WTC11 (cell line): ENCODE results near the gene STK26. TPM values are rescaled to one million over a fixed set of nuclear protein-coding genes. Genes with fewer than 3 reads are reported as not detected.
A peak's percentile ranks its signal among the peaks of the same experiment; 100 is the strongest.

ENCODE experiments used
- ATAC-seq: fragments of 200-7000 bp; cut with Tn5 transposase; 2 replicates; pipeline ENCODE4 v1.10.0; 2021; ENCODE audit warnings: mild to moderate bottlenecking, moderate library complexity
- CTCF ChIA-PET: fragments of 300-600 bp; sonication (Branson Sonifier 250); formaldehyde crosslinking; loops from one replicate; lab custom pipeline; 2021; ENCODE audit warnings: antibody characterized with exemption; lab: Charles Lee
- POLR2A ChIA-PET: fragments of 350-600 bp; sonication (Branson Sonifier 250); formaldehyde crosslinking; loops from one replicate; lab custom pipeline; 2021; ENCODE audit warnings: antibody characterized with exemption; lab: Charles Lee
- DNase-seq: peaks from one replicate; pipeline ENCODE4 v3.0.0; 2021; ENCODE audit warnings: low spot score
- H3K27ac Mint-ChIP-seq: 2 replicates; pipeline ENCODE4 v1.8.0; 2021; ENCODE audit warnings: mixed read lengths
- H3K27me3 Mint-ChIP-seq: 2 replicates; pipeline ENCODE4 v1.8.0; 2021; ENCODE audit warnings: low read depth, mild to moderate bottlenecking, moderate library complexity, mixed read lengths
- H3K36me3 Mint-ChIP-seq: 2 replicates; pipeline ENCODE4 v1.8.0; 2021; ENCODE audit warnings: mixed read lengths
- H3K4me1 Mint-ChIP-seq: 2 replicates; pipeline ENCODE4 v1.8.0; 2022; ENCODE audit warnings: mixed read lengths
- H3K4me3 Mint-ChIP-seq: 2 replicates; pipeline ENCODE4 v1.8.0; 2021; ENCODE audit warnings: mild to moderate bottlenecking, moderate library complexity, mixed read lengths
- H3K9me3 Mint-ChIP-seq: 2 replicates; pipeline ENCODE4 v1.8.0; 2021; ENCODE audit warnings: mixed read lengths
- CREB1 ChIP-seq: sonication (generic); formaldehyde crosslinking; IDR thresholded peaks from 2 replicates; pipeline ENCODE4 v1.8.0; 2023; ENCODE audit warnings: mild to moderate bottlenecking, missing genetic modification reagents
- CREM ChIP-seq: sonication (generic); formaldehyde crosslinking; IDR thresholded peaks from 2 replicates; pipeline ENCODE4 v1.8.1; 2022; ENCODE audit warnings: mild to moderate bottlenecking, missing genetic modification reagents, moderate library complexity
- CTCF ChIP-seq: fragments of 200-600 bp; IDR thresholded peaks from 2 replicates; pipeline ENCODE4 v1.8.0; 2022; ENCODE audit warnings: antibody characterized with exemption
- EMX1 ChIP-seq: fragments of 250-450 bp; sonication (Bioruptor Pico); IDR thresholded peaks from 2 replicates; pipeline ENCODE4 v1.8.0; 2021; ENCODE audit warnings: mild to moderate bottlenecking
- FOXP1 ChIP-seq: sonication (generic); formaldehyde crosslinking; IDR thresholded peaks from 2 replicates; pipeline ENCODE4 v1.8.0; 2022; ENCODE audit warnings: missing genetic modification reagents, mild to moderate bottlenecking, moderate library complexity, borderline replicate concordance
- MXD4 ChIP-seq: fragments of 250-450 bp; sonication (Bioruptor Pico); IDR thresholded peaks from 2 replicates; pipeline ENCODE4 v1.8.0; 2021; ENCODE audit warnings: mild to moderate bottlenecking, moderate library complexity, borderline replicate concordance
- NR1H2 ChIP-seq: sonication (generic); formaldehyde crosslinking; IDR thresholded peaks from 2 replicates; pipeline ENCODE4 v1.9.0; 2021; ENCODE audit warnings: mild to moderate bottlenecking, moderate library complexity, missing genetic modification reagents
- PREB ChIP-seq: sonication (generic); formaldehyde crosslinking; IDR thresholded peaks from 2 replicates; pipeline ENCODE4 v1.8.1; 2022; ENCODE audit warnings: mild to moderate bottlenecking, missing genetic modification reagents, moderate library complexity, borderline replicate concordance
- SOX15 ChIP-seq: fragments of 250-450 bp; sonication (Bioruptor Pico); IDR thresholded peaks from 2 replicates; pipeline ENCODE4 v1.9.0; 2021; ENCODE audit warnings: mild to moderate bottlenecking
- ZNF232 ChIP-seq: sonication (generic); formaldehyde crosslinking; IDR thresholded peaks from 2 replicates; pipeline ENCODE4 v1.8.0; 2022; ENCODE audit warnings: mild to moderate bottlenecking, missing genetic modification reagents
- ZNF263 ChIP-seq: sonication (generic); formaldehyde crosslinking; IDR thresholded peaks from 2 replicates; pipeline ENCODE4 v1.8.1; 2022; ENCODE audit warnings: low read depth, mild to moderate bottlenecking, moderate library complexity, missing genetic modification reagents
- ZNF317 ChIP-seq: sonication (generic); formaldehyde crosslinking; IDR thresholded peaks from 2 replicates; pipeline ENCODE4 v1.8.1; 2023; ENCODE audit warnings: low read depth, mild to moderate bottlenecking, moderate library complexity, missing genetic modification reagents, borderline replicate concordance
- ZNF416 ChIP-seq: fragments of 250-450 bp; sonication (Bioruptor Pico); IDR thresholded peaks from 2 replicates; pipeline ENCODE4 v1.9.0; 2021; ENCODE audit warnings: mild to moderate bottlenecking, inconsistent platforms
- ZNF512 ChIP-seq: sonication (generic); formaldehyde crosslinking; IDR thresholded peaks from 2 replicates; pipeline ENCODE4 v1.8.1; 2022; ENCODE audit warnings: missing genetic modification reagents, borderline replicate concordance
- ZNF671 ChIP-seq: fragments of 250-450 bp; sonication (Bioruptor Pico); IDR thresholded peaks from 2 replicates; pipeline ENCODE4 v1.8.0; 2021; ENCODE audit warnings: mild to moderate bottlenecking
- total RNA-seq: library from RNA; stranded (reverse); gene quantifications from 3 replicates; pipeline ENCODE4 v1.2.3, GENCODE V29; 2021
- TF ChIP-seq, protein P1 (sequence below): sonication (generic); formaldehyde crosslinking; IDR thresholded peaks from 2 replicates; pipeline ENCODE4 v1.8.1; 2022; ENCODE audit warnings: low read depth, missing genetic modification reagents, borderline replicate concordance
- TF ChIP-seq, protein P2 (sequence below): sonication (generic); formaldehyde crosslinking; IDR thresholded peaks from 2 replicates; pipeline ENCODE4 v1.8.1; 2023; ENCODE audit warnings: mild to moderate bottlenecking, missing genetic modification reagents, moderate library complexity
- TF ChIP-seq, protein P3 (sequence below): sonication (generic); formaldehyde crosslinking; IDR thresholded peaks from 2 replicates; pipeline ENCODE4 v1.8.1; 2023; ENCODE audit warnings: mild to moderate bottlenecking, missing genetic modification reagents

The STK26 gene
- total RNA-seq, 1 experiment from 2014 or later, result 77.6 TPM

DNA sequence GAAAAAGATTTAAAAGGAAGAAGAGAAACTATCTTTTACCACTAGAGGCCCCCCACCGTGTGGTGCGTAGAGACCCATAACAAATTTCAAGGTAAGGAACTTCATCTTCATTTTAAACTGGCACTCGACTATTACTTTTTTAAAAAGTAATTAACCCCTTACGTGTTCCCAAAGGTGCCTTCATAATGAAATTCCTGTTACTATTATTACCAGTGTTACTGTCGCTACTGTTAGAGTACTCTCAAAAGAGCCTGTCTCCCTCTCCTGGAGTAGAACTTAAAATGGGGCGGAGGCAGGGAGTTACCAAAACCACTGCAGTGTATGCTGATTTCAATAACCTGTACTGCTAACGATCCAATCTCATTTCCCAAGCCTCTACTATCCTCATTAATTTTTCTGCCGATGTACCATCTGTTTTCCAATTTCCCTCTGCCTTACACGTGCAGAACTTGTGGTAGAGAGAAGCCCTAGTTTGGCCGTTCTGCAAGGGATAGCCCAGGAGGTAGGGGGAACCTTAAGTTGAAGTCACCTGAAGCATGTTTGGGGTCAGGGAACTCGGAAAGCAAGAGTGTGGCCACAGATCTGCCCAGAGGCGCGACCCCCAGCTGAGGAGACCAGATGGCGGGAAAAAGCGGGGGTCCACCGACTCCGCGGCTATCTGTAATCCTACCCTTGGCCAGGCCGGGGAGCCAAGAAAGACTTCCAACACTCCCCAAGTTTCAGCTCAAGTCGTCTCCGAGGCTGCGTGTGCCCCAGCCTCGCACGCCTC lies 720 bp upstream of the STK26 start:
- CTCF ChIA-PET, result interaction anchor here (1.3 kb wide), 1 partner anchor 181 kb away, joined by 4 read pairs; no protein-coding TSS in a partner anchor
- Mint-ChIP-seq H3K4me3 (peak overlapping the region; percentile 90), H3K9me3 (no peaks in the 10 kb centered on the region), H3K36me3 (no peaks in the 10 kb centered on the region), H3K27ac (peak overlapping the region; percentile 89; the same call in 1 of the 2 replicates), H3K27me3 (peaks cover 8% of the 10 kb centered on the region; the same call in 1 of the 2 replicates), H3K4me1 (peaks cover 30% of the 10 kb centered on the region)
- DNase-seq (peak; percentile 27), ATAC-seq (peak; percentile 28)
- TF ChIP-seq MXD4 (CRISPR knock-in tag), result no peak
- TF ChIP-seq CTCF, result no peak
- TF ChIP-seq NR1H2 (CRISPR knock-in tag), result no peak
- no peak for TF ChIP-seq ZNF232
- TF ChIP-seq CREM (CRISPR knock-in tag), result no peak
- TF ChIP-seq, protein P1, sequence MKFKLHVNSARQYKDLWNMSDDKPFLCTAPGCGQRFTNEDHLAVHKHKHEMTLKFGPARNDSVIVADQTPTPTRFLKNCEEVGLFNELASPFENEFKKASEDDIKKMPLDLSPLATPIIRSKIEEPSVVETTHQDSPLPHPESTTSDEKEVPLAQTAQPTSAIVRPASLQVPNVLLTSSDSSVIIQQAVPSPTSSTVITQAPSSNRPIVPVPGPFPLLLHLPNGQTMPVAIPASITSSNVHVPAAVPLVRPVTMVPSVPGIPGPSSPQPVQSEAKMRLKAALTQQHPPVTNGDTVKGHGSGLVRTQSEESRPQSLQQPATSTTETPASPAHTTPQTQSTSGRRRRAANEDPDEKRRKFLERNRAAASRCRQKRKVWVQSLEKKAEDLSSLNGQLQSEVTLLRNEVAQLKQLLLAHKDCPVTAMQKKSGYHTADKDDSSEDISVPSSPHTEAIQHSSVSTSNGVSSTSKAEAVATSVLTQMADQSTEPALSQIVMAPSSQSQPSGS, result no peak
- no peak for TF ChIP-seq PREB (CRISPR knock-in tag)
- TF ChIP-seq FOXP1 (CRISPR knock-in tag), result no peak
- TF ChIP-seq, protein P2, sequence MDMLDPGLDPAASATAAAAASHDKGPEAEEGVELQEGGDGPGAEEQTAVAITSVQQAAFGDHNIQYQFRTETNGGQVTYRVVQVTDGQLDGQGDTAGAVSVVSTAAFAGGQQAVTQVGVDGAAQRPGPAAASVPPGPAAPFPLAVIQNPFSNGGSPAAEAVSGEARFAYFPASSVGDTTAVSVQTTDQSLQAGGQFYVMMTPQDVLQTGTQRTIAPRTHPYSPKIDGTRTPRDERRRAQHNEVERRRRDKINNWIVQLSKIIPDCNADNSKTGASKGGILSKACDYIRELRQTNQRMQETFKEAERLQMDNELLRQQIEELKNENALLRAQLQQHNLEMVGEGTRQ, result no peak
- no peak for TF ChIP-seq ZNF263 (CRISPR knock-in tag)
- TF ChIP-seq ZNF512 (CRISPR knock-in tag), result no peak
- TF ChIP-seq ZNF317 (CRISPR knock-in tag), result no peak
- TF ChIP-seq CREB1 (CRISPR knock-in tag), result no peak
- no peak for TF ChIP-seq ZNF671
- no peak for TF ChIP-seq EMX1 (CRISPR knock-in tag)
- TF ChIP-seq ZNF416 (CRISPR knock-in tag), result no peak
- no peak for TF ChIP-seq SOX15 (CRISPR knock-in tag)
- TF ChIP-seq, protein P3, sequence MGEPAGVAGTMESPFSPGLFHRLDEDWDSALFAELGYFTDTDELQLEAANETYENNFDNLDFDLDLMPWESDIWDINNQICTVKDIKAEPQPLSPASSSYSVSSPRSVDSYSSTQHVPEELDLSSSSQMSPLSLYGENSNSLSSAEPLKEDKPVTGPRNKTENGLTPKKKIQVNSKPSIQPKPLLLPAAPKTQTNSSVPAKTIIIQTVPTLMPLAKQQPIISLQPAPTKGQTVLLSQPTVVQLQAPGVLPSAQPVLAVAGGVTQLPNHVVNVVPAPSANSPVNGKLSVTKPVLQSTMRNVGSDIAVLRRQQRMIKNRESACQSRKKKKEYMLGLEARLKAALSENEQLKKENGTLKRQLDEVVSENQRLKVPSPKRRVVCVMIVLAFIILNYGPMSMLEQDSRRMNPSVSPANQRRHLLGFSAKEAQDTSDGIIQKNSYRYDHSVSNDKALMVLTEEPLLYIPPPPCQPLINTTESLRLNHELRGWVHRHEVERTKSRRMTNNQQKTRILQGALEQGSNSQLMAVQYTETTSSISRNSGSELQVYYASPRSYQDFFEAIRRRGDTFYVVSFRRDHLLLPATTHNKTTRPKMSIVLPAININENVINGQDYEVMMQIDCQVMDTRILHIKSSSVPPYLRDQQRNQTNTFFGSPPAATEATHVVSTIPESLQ (CRISPR knock-in tag), result no peak
- POLR2A ChIA-PET, result interaction anchor here (0.8 to 1.0 kb wide), 2 partner anchors 18 to 194 kb away, joined by 3 to 5 read pairs; no protein-coding TSS in a partner anchor
